IMR-90 (cell line): Measurements from ENCODE around the gene SORCS1. TPM values are rescaled to one million over a fixed set of nuclear protein-coding genes. Genes with fewer than 3 reads are reported as not detected.

Source experiments
- ATAC-seq: fragments of 200-7000 bp; cut with Tn5 transposase; 2 replicates; pipeline ENCODE4 v1.9.1; 2020; ENCODE audit warnings: low read depth, mild to moderate bottlenecking, moderate library complexity
- BruUV-seq: library from RNA; stranded (reverse); fragments of 400-500 nt; replicated peaks from 2 replicates; lab custom pipeline; 2021; lab: Mats Ljungman, UMichigan
- CTCF ChIA-PET: fragments of 300-600 bp; formaldehyde crosslinking; extraction: SDS; loops from one replicate; lab custom pipeline; 2021; ENCODE audit warnings: antibody characterized with exemption; lab: Yijun Ruan, JAX
- POLR2A ChIA-PET: fragments of 300-600 bp; sonication (Branson Sonifier 250); formaldehyde crosslinking; loops from one replicate; lab custom pipeline; 2022; ENCODE audit warnings: antibody characterized with exemption; ENCODE audit not compliant: unreplicated experiment; lab: Charles Lee
- DNase-seq: peaks from one replicate; pipeline ENCODE4 v3.0.0; 2013
- H2AFZ ChIP-seq: replicated peaks from 2 replicates; pipeline ENCODE3; 2013; ENCODE audit warnings: low read length, mild to moderate bottlenecking; ENCODE audit not compliant: poor library complexity
- H2AK5ac ChIP-seq: 2 replicates; pipeline ENCODE4 v1.6.1; 2013; ENCODE audit warnings: low read depth, low read length, inconsistent platforms
- H2AK9ac ChIP-seq: replicated peaks from 2 replicates; pipeline ENCODE3; 2013; ENCODE audit warnings: mild to moderate bottlenecking, low read depth, low read length, moderate library complexity; ENCODE audit not compliant: poor library complexity
- H2BK120ac ChIP-seq: 2 replicates; pipeline ENCODE4 v1.6.1; 2013; ENCODE audit warnings: low read depth, low read length, inconsistent platforms
- H2BK15ac ChIP-seq: 3 replicates; pipeline ENCODE4 v1.6.1; 2013; ENCODE audit warnings: low read depth, low read length, inconsistent platforms
- H2BK20ac ChIP-seq: 2 replicates; pipeline ENCODE4 v1.6.1; 2013; ENCODE audit warnings: low read depth, mild to moderate bottlenecking, inconsistent platforms, low read length, moderate library complexity
- H2BK5ac ChIP-seq: 2 replicates; pipeline ENCODE4 v1.6.1; 2013; ENCODE audit warnings: mild to moderate bottlenecking, low read depth, low read length, inconsistent platforms; ENCODE audit not compliant: poor library complexity, severe bottlenecking
- H3K14ac ChIP-seq: replicated peaks from 2 replicates; pipeline ENCODE4 v1.6.1; 2013; ENCODE audit warnings: low read depth, low read length, inconsistent platforms
- H3K18ac ChIP-seq: 2 replicates; pipeline ENCODE4 v1.6.1; 2013; ENCODE audit warnings: low read depth, low read length, control low read depth
- H3K23ac ChIP-seq: 2 replicates; pipeline ENCODE4 v1.6.1; 2013; ENCODE audit warnings: low read depth, low read length, inconsistent platforms
- H3K27ac ChIP-seq: 2 replicates; pipeline ENCODE4 v1.5.1; 2013; ENCODE audit warnings: mild to moderate bottlenecking, control low read depth, low read length; ENCODE audit not compliant: insufficient read depth
- H3K27me3 ChIP-seq: 2 replicates; pipeline ENCODE4 v1.6.1; 2013; ENCODE audit warnings: low read length; ENCODE audit not compliant: control insufficient read depth, insufficient read depth
- H3K36me3 ChIP-seq: 2 replicates; pipeline ENCODE4 v1.6.1; 2013; ENCODE audit warnings: low read length, mixed read lengths; ENCODE audit not compliant: control insufficient read depth, insufficient read depth
- H3K4ac ChIP-seq: 2 replicates; pipeline ENCODE4 v1.6.1; 2013; ENCODE audit warnings: low read depth, low read length, inconsistent platforms
- H3K4me1 ChIP-seq: 2 replicates; pipeline ENCODE4 v1.6.1; 2013; ENCODE audit warnings: low read length, mixed read lengths; ENCODE audit not compliant: control insufficient read depth, insufficient read depth
- H3K4me2 ChIP-seq: 2 replicates; pipeline ENCODE4 v1.6.1; 2013; ENCODE audit warnings: low read depth, mild to moderate bottlenecking, control low read depth, low read length, moderate library complexity
- H3K4me3 ChIP-seq: 2 replicates; pipeline ENCODE4 v1.5.1; 2013; ENCODE audit warnings: low read depth, mild to moderate bottlenecking, control low read depth, low read length, moderate library complexity; ENCODE audit not compliant: insufficient read depth
- H3K56ac ChIP-seq: 2 replicates; pipeline ENCODE4 v1.6.1; 2013; ENCODE audit warnings: low read length, inconsistent platforms; ENCODE audit not compliant: insufficient read depth; ENCODE audit errors: extremely low read depth
- H3K79me1 ChIP-seq, 2 experiments: 2 replicates each; pipeline ENCODE4 v1.6.1; 2013; ENCODE audit warnings: low read length in 2 of 2, inconsistent platforms in 1 of 2, low read depth in 1 of 2
- H3K9ac ChIP-seq: 2 replicates; pipeline ENCODE4 v1.6.1; 2013; ENCODE audit warnings: low read depth, low read length, control low read depth
- H3K9me1 ChIP-seq: 2 replicates; pipeline ENCODE4 v1.6.1; 2013; ENCODE audit warnings: low read length, inconsistent platforms; ENCODE audit not compliant: insufficient read depth
- H3K9me3 ChIP-seq: 2 replicates; pipeline ENCODE4 v1.6.1; 2013; ENCODE audit warnings: low read length; ENCODE audit not compliant: control insufficient read depth, insufficient read depth
- H4K20me1 ChIP-seq: 2 replicates; pipeline ENCODE4 v1.6.1; 2013; ENCODE audit warnings: low read length, inconsistent platforms; ENCODE audit not compliant: insufficient read depth
- H4K5ac ChIP-seq: 2 replicates; pipeline ENCODE4 v1.6.1; 2013; ENCODE audit warnings: mild to moderate bottlenecking, low read depth, low read length, control low read depth
- H4K8ac ChIP-seq, 2 experiments: 2 replicates each; pipeline ENCODE4 v1.6.1; 2013; ENCODE audit warnings: low read depth in 2 of 2, low read length in 2 of 2, control low read depth in 1 of 2, inconsistent platforms in 1 of 2
- H4K91ac ChIP-seq: 2 replicates; pipeline ENCODE4 v1.6.1; 2013; ENCODE audit warnings: low read depth, low read length, inconsistent platforms; ENCODE audit not compliant: insufficient read depth
- CEBPB ChIP-seq: IDR thresholded peaks from 2 replicates; pipeline ENCODE4 v1.6.1; 2012; ENCODE audit warnings: low read depth, low read length, improper control_type of control experiment
- CHD1 ChIP-seq: IDR thresholded peaks from 2 replicates; pipeline ENCODE4 v1.6.1; 2012; ENCODE audit warnings: low read depth, low read length, improper control_type of control experiment
- CTCF ChIP-seq: conservative IDR thresholded peaks from 2 replicates; pipeline ENCODE4 v1.5.1; 2012; ENCODE audit warnings: mild to moderate bottlenecking, low read depth, low read length, improper control_type of control experiment
- ELK1 ChIP-seq: fragments of 150-350 bp; IDR thresholded peaks from 2 replicates; pipeline ENCODE4 v1.6.1; 2016; ENCODE audit warnings: low read depth, mild to moderate bottlenecking, low read length, moderate library complexity, borderline replicate concordance
- MXI1 ChIP-seq: IDR thresholded peaks from 2 replicates; pipeline ENCODE4 v1.6.1; 2012; ENCODE audit warnings: low read depth, mild to moderate bottlenecking, low read length, moderate library complexity, borderline replicate concordance
- RFX5 ChIP-seq: IDR thresholded peaks from 2 replicates; pipeline ENCODE4 v1.8.0; 2012; ENCODE audit warnings: low read depth, mild to moderate bottlenecking, low read length, moderate library complexity
- SMC3 ChIP-seq: fragments of 150-350 bp; IDR thresholded peaks from 2 replicates; pipeline ENCODE4 v1.6.1; 2016; ENCODE audit warnings: low read depth, mild to moderate bottlenecking, antibody characterized with exemption, low read length, moderate library complexity
- WGBS, 2 experiments: methylation state at CpG; one replicate each; pipeline versions ENCODE4 v1.1.5 to v1.1.7; 2013; ENCODE audit warnings: missing lambda C conversion rate in 2 of 2; ENCODE audit not compliant: insufficient read length in 1 of 2; ENCODE audit errors: extremely low coverage in 2 of 2; 5-methylcytosine and 5-hydroxymethylcytosine counted together
- dilution Hi-C: fragments of 300-500 bp; cut with HindIII; formaldehyde crosslinking; loops from one replicate; pipeline ENCODE4 v1.14.3; 2018; ENCODE audit warnings: low sequenced_read_pairs; ENCODE audit not compliant: unreplicated experiment
- in situ Hi-C: fragments of 300-500 bp; cut with MboI; formaldehyde crosslinking; loops from 3 replicates; pipeline ENCODE4 v1.14.3; 2019; ENCODE audit warnings: low sequenced_read_pairs, inconsistent platforms, mixed read lengths
- intact Hi-C: fragments of 100-400 bp; cut with micrococcal nuclease; formaldehyde crosslinking; loops from 2 replicates; pipeline ENCODE4 v1.10.0; 2022
- polyA plus RNA-seq, 3 experiments: library from polyadenylated mRNA; depleted of rRNA; stranded (reverse); fragments of >200 nt; gene quantifications; 2 replicates each; pipeline ENCODE4 v1.2.3, GENCODE V29; 2012; ENCODE audit warnings: low replicate concordance in 1 of 3
- total RNA-seq: library from RNA; depleted of rRNA; stranded (reverse); fragments of >200 nt; gene quantifications from 2 replicates; pipeline ENCODE4 v1.2.3, GENCODE V29; 2012

Gene SORCS1
- total and polyA plus RNA-seq, 2 of the 4 experiments (the other 2 are of a cell fraction), result under 0.01 TPM; not detected in 1

- no peak overlapping the region for H3K4ac ChIP-seq
- no peak overlapping the region for H3K23ac ChIP-seq
- DNase-seq, result no peak
- no peaks in the 10 kb centered on the region for H3K27me3 ChIP-seq
- POLR2A ChIA-PET, result no interaction called here
- H3K4me3 ChIP-seq, result no peak overlapping the region
- H3K36me3 ChIP-seq, result no peaks in the 10 kb centered on the region
- no peak overlapping the region for H4K8ac ChIP-seq
- H3K27ac ChIP-seq, result no peak overlapping the region
- no peak overlapping the region for H4K91ac ChIP-seq
- CTCF ChIA-PET, result no interaction called here
- intact Hi-C loops, result no loop called here
- H3K14ac ChIP-seq, result no peak overlapping the region
- H2BK120ac ChIP-seq, result no peak overlapping the region
- H4K20me1 ChIP-seq, result no peaks in the 10 kb centered on the region
- dilution Hi-C loops, result no loop called here
- no peak overlapping the region for H2AK9ac ChIP-seq
- no peak overlapping the region for H3K4me2 ChIP-seq
- H3K56ac ChIP-seq, result no peak overlapping the region
- H4K5ac ChIP-seq, result no peak overlapping the region
- no peak overlapping the region for H3K18ac ChIP-seq
- no peak overlapping the region for H3K9ac ChIP-seq
- no peak overlapping the region for H2BK5ac ChIP-seq
- ATAC-seq, result no peak
- H3K9me1 ChIP-seq, result no peaks in the 10 kb centered on the region
- no peak overlapping the region for H2BK15ac ChIP-seq
- no peaks in the 10 kb centered on the region for H3K4me1 ChIP-seq
- H3K9me3 ChIP-seq, result no peaks in the 10 kb centered on the region
- H3K79me1 ChIP-seq, result no peaks in the 10 kb centered on the region
- WGBS, 2 experiments, result no CpG with 5 or more reads among the region's 2 CpGs
- no TSS peak for BruUV-seq
- TF ChIP-seq RFX5, result no peak
- no peak for TF ChIP-seq ELK1
- no peak for TF ChIP-seq CHD1
- TF ChIP-seq SMC3, result no peak
- TF ChIP-seq MXI1, result no peak
- no peak for TF ChIP-seq CEBPB
- no peak for TF ChIP-seq CTCF
- no peak overlapping the region for H2AFZ ChIP-seq
- in situ Hi-C loops, result no loop called here
- no peak overlapping the region for H2AK5ac ChIP-seq
- no peak overlapping the region for H2BK20ac ChIP-seq
Measured at GRCh38 chr10:106528702-106529101, 635.8 kb downstream of the SORCS1 start.
